Activated gamma-delta T cell treated with Interleukin-2 at 50 U/mL for 16 hours (primary cell): ENCODE measurements around the gene ABTB2.
A peak's percentile ranks its signal among the peaks of the same experiment; 100 is the strongest.

Source experiments
- DNase-seq: peaks from one replicate; pipeline ENCODE4 v3.0.0-alpha.2; 2020

ABTB2 gene

GRCh38 chr11:34140149-34140548, 217.7 kb downstream of the ABTB2 start:
- no peak for DNase-seq

DNA sequence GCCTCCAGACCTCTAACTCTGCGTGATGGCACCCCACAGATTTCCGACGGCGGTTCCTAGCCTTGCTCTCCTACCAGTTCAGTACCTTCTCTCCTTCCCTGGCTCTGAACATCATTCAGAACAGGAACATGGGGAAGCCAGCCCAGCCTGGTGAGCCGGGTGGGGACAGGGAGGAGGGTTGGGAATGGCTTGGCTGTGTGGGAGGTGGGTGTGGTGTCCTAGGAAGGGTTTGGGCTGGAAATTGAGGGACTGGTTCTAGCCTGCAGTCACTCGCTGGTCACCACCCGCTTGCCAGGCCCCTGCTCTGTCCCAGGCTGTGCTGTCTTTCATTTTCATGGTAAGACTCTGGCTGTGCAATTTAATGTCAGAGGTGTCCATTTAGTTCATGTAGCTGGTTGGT, 218.5 kb downstream of the ABTB2 start:
- DNase-seq = no peak

DNA sequence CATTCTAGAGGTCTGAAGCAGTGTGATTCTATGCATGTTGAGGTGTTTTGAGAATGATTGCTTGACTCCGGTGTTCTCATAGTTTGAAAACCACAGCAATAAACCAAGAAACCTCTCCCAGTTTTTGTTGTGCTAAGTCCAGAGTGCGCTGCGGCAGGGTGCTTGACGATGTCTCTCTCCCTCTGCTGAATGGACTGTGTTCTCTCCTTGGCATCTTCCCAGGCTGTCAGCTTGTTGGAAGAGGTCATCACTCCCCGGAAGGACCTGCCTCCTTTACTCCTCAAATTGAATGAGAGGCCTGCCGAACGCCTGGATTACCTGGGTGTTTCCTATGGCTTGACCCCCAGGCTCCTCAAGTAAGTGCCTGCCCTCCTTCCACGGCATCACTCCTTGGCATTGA, 221.4 kb downstream of the ABTB2 start:
- no peak for DNase-seq

- no peak for DNase-seq
These were observed 222.4 kb downstream of the ABTB2 start for GRCh38 chr11:34135439-34135838.

- DNase-seq = no peak
These were observed 223.0 kb downstream of the ABTB2 start for GRCh38 chr11:34134765-34135164.

DNA sequence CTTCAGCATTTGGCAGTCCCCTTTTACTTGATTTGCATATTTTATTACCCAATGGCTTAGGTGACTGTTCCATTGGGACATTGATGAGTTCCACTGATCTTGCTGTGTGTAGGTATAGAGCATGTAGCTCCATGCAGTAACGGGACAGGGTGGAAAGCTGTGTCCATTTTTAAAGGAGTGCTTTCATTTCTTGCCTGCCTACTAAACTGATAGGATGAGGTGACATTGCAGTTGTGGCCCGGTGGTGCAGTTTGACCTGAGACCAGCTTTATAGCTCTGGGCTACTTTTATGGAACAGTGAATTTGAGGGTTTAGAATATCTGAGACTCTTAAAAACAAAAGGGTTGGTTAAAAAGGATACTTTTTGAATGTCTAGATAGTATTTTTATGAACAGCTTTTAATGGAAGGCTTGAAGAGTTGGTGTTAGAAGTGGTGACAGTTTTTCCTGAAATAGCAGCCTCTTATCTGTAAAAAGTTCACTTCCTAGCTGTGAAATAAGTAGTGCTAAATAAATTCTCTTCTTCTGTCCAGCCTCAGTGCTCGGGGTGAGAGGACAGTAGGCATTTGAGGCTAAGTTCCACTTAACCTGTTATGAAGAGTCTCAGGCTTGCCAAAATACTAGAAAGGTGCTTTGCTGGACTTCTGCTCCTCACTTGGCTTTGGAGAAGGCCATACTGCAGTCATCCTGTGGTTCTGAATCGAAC, 225.4 kb downstream of the ABTB2 start:
- no peak for DNase-seq

- no peak for DNase-seq
These were observed 229.0 kb downstream of the ABTB2 start for GRCh38 chr11:34128824-34129223.

- DNase-seq = no peak
These were observed 230.6 kb downstream of the ABTB2 start for GRCh38 chr11:34126959-34127848.

GRCh38 chr11:34124885-34125668, 232.7 kb downstream of the ABTB2 start:
- no peak for DNase-seq

GRCh38 chr11:34120651-34121050, 237.2 kb downstream of the ABTB2 start:
- DNase-seq = no peak

- DNase-seq = no peak
These were observed 243.3 kb downstream of the ABTB2 start for GRCh38 chr11:34114471-34114870.

GRCh38 chr11:34114014-34114413, 243.8 kb downstream of the ABTB2 start:
- no peak for DNase-seq

GRCh38 chr11:34111722-34112270, 246.0 kb downstream of the ABTB2 start:
- DNase-seq = no peak

DNA sequence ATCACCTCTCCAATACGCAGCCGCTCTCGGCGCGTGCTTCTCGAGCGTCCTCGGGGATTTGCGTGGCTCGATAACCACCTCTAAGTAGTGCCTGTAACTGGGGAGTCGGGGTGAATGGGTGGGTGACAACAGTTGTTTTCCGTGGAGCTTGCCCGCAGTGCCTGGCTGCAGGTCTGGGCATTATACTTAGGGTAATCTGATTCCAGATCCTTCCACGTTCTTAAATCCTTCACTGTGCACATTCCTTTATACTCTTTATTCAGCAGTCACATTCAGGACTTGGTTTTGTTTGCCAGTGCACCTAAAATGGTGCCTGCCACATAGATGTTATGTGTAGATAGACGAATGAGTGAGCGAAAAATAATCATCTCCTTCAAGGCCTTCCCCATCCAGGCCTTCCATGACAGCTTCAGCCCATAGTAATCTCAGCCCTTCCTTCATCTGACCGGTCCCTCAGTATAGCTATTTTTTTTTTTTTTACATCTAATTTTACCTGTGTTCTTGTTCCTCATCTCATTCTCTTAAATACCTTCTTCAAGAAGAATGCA, 251.8 kb downstream of the ABTB2 start:
- DNase-seq = no peak

- peak; percentile 97 for DNase-seq
These were observed 252.5 kb downstream of the ABTB2 start, which contains the start of gene NAT10 for GRCh38 chr11:34105079-34105956. Gene NAT10, plus strand, starts transcription at chr11:34105629. Its CDS starts 2,597 bp downstream, at chr11:34108226.

DNA sequence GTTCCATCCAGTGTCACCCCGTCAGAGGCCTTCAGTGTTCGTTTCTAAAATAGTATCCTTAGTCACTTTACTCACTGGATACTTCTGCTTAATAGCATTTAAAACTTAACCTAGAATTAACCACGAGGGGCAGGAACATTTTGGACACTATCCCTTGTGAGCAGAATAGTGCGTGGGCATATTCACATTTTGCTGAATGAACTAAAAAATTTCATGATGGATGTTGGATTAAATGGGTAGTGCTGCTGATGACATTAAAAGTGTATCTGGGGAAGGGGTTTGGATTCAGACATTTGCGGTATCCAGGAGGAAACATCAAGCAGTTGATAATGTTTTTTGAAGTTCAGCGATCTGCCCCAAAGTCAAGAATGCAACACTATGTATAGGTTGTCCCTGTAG, 253.1 kb downstream of the ABTB2 start:
- no peak for DNase-seq
